Body of pancreas (tissue), 4 donors: ENCODE results near the gene PCCA. TPM values are rescaled to one million over a fixed set of nuclear protein-coding genes. Genes with fewer than 3 reads are reported as not detected.

Experiments
- ATAC-seq: fragments of 150-250 bp; one replicate; pipeline ENCODE4 v1.9.1; 2016
- DNase-seq, 4 donors: peaks; one replicate each; pipeline ENCODE4 v3.0.0-alpha.2; 2019
- H3K27ac ChIP-seq, 4 donors: fragments of 200-600 bp; sonication (generic); 1 replicate in 3 of 4; 2 replicates in 1 of 4; pipeline versions ENCODE4 v1.5.1 to v1.6.1; 2016 to 2019; ENCODE audit warnings: mild to moderate bottlenecking in 1 of 4, mixed read lengths in 1 of 4, moderate library complexity in 1 of 4
- H3K27me3 ChIP-seq, 2 donors: fragments of 200-600 bp; sonication (generic); one replicate each; pipeline ENCODE4 v1.6.0; 2016; ENCODE audit warnings: mild to moderate bottlenecking in 1 of 2
- H3K36me3 ChIP-seq, 2 donors: fragments of 200-600 bp; sonication (generic); replicated peaks in 1 of 2; 2 replicates each; pipeline ENCODE4 v1.5.1; 2016; ENCODE audit warnings: low read depth in 2 of 2; ENCODE audit not compliant: insufficient read depth in 1 of 2
- H3K4me1 ChIP-seq: fragments of 200-600 bp; sonication (generic); one replicate; pipeline ENCODE4 v1.6.0; 2016
- H3K4me3 ChIP-seq, 2 donors: fragments of 200-600 bp; sonication (generic); 1 replicate in 1 of 2; 2 replicates in 1 of 2; pipeline ENCODE4 v1.5.1; 2016 to 2019
- H3K9me3 ChIP-seq, 3 donors: fragments of 200-600 bp; sonication (generic); 1 replicate in 2 of 3; 2 replicates in 1 of 3; pipeline ENCODE4 v1.5.1; 2016
- CTCF ChIP-seq, 7 experiments: fragments of 450-650 bp in 4 of 7; fragments of 200-600 bp in 3 of 7; sonication (generic) in 3 of 7; IDR thresholded peaks; one replicate each; pipeline ENCODE4 v1.5.1; 2016 to 2019; ENCODE audit warnings: antibody characterized with exemption in 7 of 7
- POLR2A ChIP-seq, 3 donors: fragments of 450-650 bp; IDR thresholded peaks; one replicate each; pipeline ENCODE4 v1.6.1; 2016; ENCODE audit warnings: antibody characterized with exemption in 3 of 3, mild to moderate bottlenecking in 2 of 3
- WGBS, 2 donors: methylation state at CpG; one replicate each; pipeline ENCODE4 v1.1.5; 2017; 5-methylcytosine and 5-hydroxymethylcytosine counted together
- intact Hi-C: fragments of 100-400 bp; cut with DNase I; formaldehyde crosslinking; loops from one replicate; pipeline ENCODE4 v1.15.1; 2023
- total RNA-seq, 2 donors: library from RNA; depleted of rRNA; stranded (reverse); fragments of >200 nt; gene quantifications; one replicate each; pipeline ENCODE4 v1.1.0, GENCODE V29; 2016

PCCA gene
- total RNA-seq, 2 donors from 2014 or later: 45.2 to 46.2 TPM

- ATAC-seq (no peak), DNase-seq (no peak)
- no peaks in the 10 kb centered on the region for H3K4me1 ChIP-seq
- no peak for TF ChIP-seq CTCF (IDR thresholded peaks at IDR 0.05)
- TF ChIP-seq POLR2A (IDR thresholded peaks at IDR 0.05): no peak
- H3K9me3 ChIP-seq: peaks cover 0 to 6% (median 0%) of the 10 kb centered on the region in 3 donors
- no peak overlapping the region for H3K27ac ChIP-seq
- 65 to 86% methylated on average over 3 of the region's 3 CpGs for WGBS, 2 donors
- H3K27me3 ChIP-seq: no peaks in the 10 kb centered on the region
- intact Hi-C loops: no loop called here
- H3K36me3 ChIP-seq: no peaks in the 10 kb centered on the region
- no peak overlapping the region for H3K4me3 ChIP-seq
These were observed 155.5 kb downstream of the PCCA start for GRCh38 chr13:100244431-100244830.

- Histone ChIP-seq H3K9me3 (peaks cover 0 to 6% (median 0%) of the 10 kb centered on the region in 3 donors), H3K27ac (no peak overlapping the region)
- DNase-seq: no peak
These were observed 156.2 kb downstream of the PCCA start for GRCh38 chr13:100245104-100245503.

GRCh38 chr13:100247937-100248336, 159.0 kb downstream of the PCCA start:
- DNase-seq (no peak), ATAC-seq (no peak)
- intact Hi-C loops: no loop called here
- Histone ChIP-seq H3K27me3 (no peaks in the 10 kb centered on the region), H3K4me1 (no peaks in the 10 kb centered on the region), H3K27ac (no peak overlapping the region), H3K4me3 (no peak overlapping the region), H3K36me3 (no peaks in the 10 kb centered on the region), H3K9me3 (peaks cover 0 to 6% (median 0%) of the 10 kb centered on the region in 3 donors)
- 95 to 97% methylated on average over 1 of the region's 1 CpG for WGBS, 2 donors
- no peak for TF ChIP-seq POLR2A (IDR thresholded peaks at IDR 0.05)
- TF ChIP-seq CTCF (IDR thresholded peaks at IDR 0.05): no peak

More at GRCh38 chr13:100245104-100245503, 156.2 kb downstream of the PCCA start:
- Histone ChIP-seq H3K4me1 (no peaks in the 10 kb centered on the region), H3K36me3 (no peaks in the 10 kb centered on the region), H3K27me3 (no peaks in the 10 kb centered on the region), H3K4me3 (no peak overlapping the region)
- 56 to 76% methylated on average over 1 of the region's 1 CpG for WGBS, 2 donors
- intact Hi-C loops: no loop called here
- no peak for ATAC-seq
- TF ChIP-seq POLR2A (IDR thresholded peaks at IDR 0.05): no peak
- no peak for TF ChIP-seq CTCF (IDR thresholded peaks at IDR 0.05)

- no peak overlapping the region for H3K4me3 ChIP-seq
- WGBS, 2 donors: 93 to 97% methylated on average over 7 of the region's 7 CpGs
- H3K27ac ChIP-seq: no peak overlapping the region
- H3K27me3 ChIP-seq: no peaks in the 10 kb centered on the region
- H3K9me3 ChIP-seq: no peaks in the 10 kb centered on the region
- ATAC-seq (no peak), DNase-seq (no peak)
- no peaks in the 10 kb centered on the region for H3K4me1 ChIP-seq
- intact Hi-C loops: no loop called here
- no peak for TF ChIP-seq POLR2A (IDR thresholded peaks at IDR 0.05)
- no peak for TF ChIP-seq CTCF (IDR thresholded peaks at IDR 0.05)
- no peaks in the 10 kb centered on the region for H3K36me3 ChIP-seq
These were observed 165.1 kb downstream of the PCCA start for GRCh38 chr13:100254002-100254401.

- H3K36me3 ChIP-seq: no peaks in the 10 kb centered on the region
- no peaks in the 10 kb centered on the region for H3K27me3 ChIP-seq
- no peak for ATAC-seq
- H3K4me1 ChIP-seq: no peaks in the 10 kb centered on the region
- no peak for DNase-seq
- H3K4me3 ChIP-seq: no peak overlapping the region
- intact Hi-C loops: no loop called here
- TF ChIP-seq CTCF (IDR thresholded peaks at IDR 0.05): no peak
- TF ChIP-seq POLR2A (IDR thresholded peaks at IDR 0.05): no peak
- no peak overlapping the region for H3K27ac ChIP-seq
- no peaks in the 10 kb centered on the region for H3K9me3 ChIP-seq
- 74 to 77% methylated on average over 3 of the region's 3 CpGs for WGBS, 2 donors
These were observed 173.5 kb downstream of the PCCA start for GRCh38 chr13:100262404-100262803.
